SH-SY5Y (cell line): ENCODE results near the gene ZCCHC24.

Experiments
- GATA2 ChIP-seq: IDR thresholded peaks from 2 replicates; pipeline ENCODE4 v1.6.1; 2011; ENCODE audit warnings: mild to moderate bottlenecking, low read depth, low read length
- GATA3 ChIP-seq: IDR thresholded peaks from 2 replicates; pipeline ENCODE4 v1.6.1; 2011; ENCODE audit warnings: low read depth, mild to moderate bottlenecking, low read length, moderate library complexity

The ZCCHC24 gene

GRCh38 chr10:79445977-79446757 is 743 bp upstream of the ZCCHC24 start:
- TF ChIP-seq GATA2 (no peak), GATA3 (no peak)

GRCh38 chr10:79444199-79445119 is 965 bp downstream of the ZCCHC24 start:
- no peak for TF ChIP-seq GATA3
- TF ChIP-seq GATA2: no peak

GRCh38 chr10:79443338-79444198 is 1.9 kb downstream of the ZCCHC24 start:
- TF ChIP-seq GATA3 (no peak), GATA2 (no peak)

- no peak for TF ChIP-seq GATA3
- TF ChIP-seq GATA2: no peak
Observed at GRCh38 chr10:79442171-79443040, 3.0 kb downstream of the ZCCHC24 start.

GRCh38 chr10:79441433-79441832 is 4.0 kb downstream of the ZCCHC24 start:
- TF ChIP-seq GATA2: no peak
- no peak for TF ChIP-seq GATA3

GRCh38 chr10:79440281-79440680 is 5.1 kb downstream of the ZCCHC24 start:
- no peak for TF ChIP-seq GATA3
- no peak for TF ChIP-seq GATA2

- no peak for TF ChIP-seq GATA2
- no peak for TF ChIP-seq GATA3
Observed at GRCh38 chr10:79438699-79439085, 6.7 kb downstream of the ZCCHC24 start.

GRCh38 chr10:79438021-79438698 is 7.3 kb downstream of the ZCCHC24 start:
- TF ChIP-seq GATA3 (no peak), GATA2 (no peak)

GRCh38 chr10:79437111-79437814 is 8.2 kb downstream of the ZCCHC24 start:
- TF ChIP-seq GATA3 (no peak), GATA2 (no peak)

GRCh38 chr10:79436850-79437103 is 8.6 kb downstream of the ZCCHC24 start:
- TF ChIP-seq GATA3 (no peak), GATA2 (no peak)

GRCh38 chr10:79436066-79436849 is 9.2 kb downstream of the ZCCHC24 start:
- no peak for TF ChIP-seq GATA3
